A549 treated with RU486 at 1 μM for 4 hours (cell line): ENCODE data around the gene SERPINI1. TPM values are rescaled to one million over a fixed set of nuclear protein-coding genes. Genes with fewer than 3 reads are reported as not detected.

Source experiments
- total RNA-seq: library from RNA; stranded (reverse); fragments of 200-300 nt; extraction: Qiagen RNA extraction; gene quantifications from 5 replicates; pipeline ENCODE4 v1.2.3, GENCODE V29; 2022; ENCODE audit warnings: low read depth

SERPINI1 gene
- total RNA-seq, result 1.8 to 4.0 TPM (median 2.6 TPM) in 5 replicates

DNA sequence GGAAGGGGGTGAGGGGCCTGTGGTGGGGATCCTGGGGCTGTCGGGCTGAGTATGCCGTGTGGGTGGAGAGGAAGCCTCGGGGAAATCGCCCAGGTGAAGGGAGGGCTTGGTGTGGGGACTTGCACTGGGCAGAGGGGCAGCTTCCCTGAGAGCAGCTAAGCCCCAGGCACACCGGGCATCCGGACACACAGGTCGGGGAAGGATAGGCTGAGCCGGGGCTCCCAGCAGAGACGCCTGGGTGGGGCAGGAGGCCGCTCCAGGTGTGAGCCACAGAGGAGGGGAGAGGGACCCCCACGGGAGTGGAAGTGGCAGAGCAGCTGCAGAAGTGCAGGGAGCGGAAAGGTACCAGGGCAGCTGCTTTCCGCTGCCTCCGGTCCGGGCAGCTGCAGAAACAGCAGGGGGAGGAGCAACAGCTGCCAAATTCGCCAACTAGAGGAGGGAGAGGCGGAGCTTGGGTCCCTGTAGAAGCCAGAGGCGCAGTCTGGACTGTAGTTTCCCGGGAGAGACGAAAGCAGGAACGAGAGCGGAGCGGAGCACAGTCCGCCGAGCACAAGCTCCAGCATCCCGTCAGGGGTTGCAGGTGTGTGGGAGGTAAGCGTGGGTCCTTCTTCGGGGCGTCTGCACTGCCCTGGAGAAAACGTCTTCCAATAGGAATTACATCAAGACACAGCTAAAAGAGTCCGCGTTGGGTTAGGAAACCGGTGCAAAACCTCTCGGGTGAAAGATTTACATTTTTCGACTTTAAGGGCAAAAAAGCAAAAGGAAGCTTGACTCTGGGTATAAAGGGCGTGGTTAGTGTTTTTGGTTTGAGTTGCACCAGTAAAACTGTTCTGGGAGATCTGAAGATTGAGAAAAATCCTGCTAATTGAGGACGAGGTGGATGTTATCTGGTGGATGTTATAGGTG, at the start of gene SERPINI1:
Gene SERPINI1, plus strand, starts transcription at position 489 of the 906 bp plus-strand sequence. CDS start 53,408 bp downstream, outside the sequence.

GRCh38 chr3:167734498-167735232, 856 bp upstream of the SERPINI1 start, which contains the start of gene PDCD10:
PDCD10 (minus strand) TSS chr3:167734892; CDS start chr3:167720157, 14,735 bp downstream.

Other genes with a start within 250 kb of the SERPINI1 start
- not detected in 5 replicates for gene WDR49, start 81.8 kb upstream of the SERPINI1 start, total RNA-seq
- gene PDCD10, start 829 bp upstream of the SERPINI1 start, total RNA-seq, result 45.8 to 64.4 TPM (median 51.7 TPM) in 5 replicates